Stimulated activated CD8-positive, alpha-beta memory T cell treated with anti-CD3 and anti-CD28 coated beads, Interleukin-2, amount 100 ng/mL, for 1 hour (primary cell): ENCODE results near the gene RBM20.
"Not testable (repeated sequence)": the region's sequence is repeated elsewhere in the genome, so short reads cannot be mapped to it uniquely, and the experiment has no call there.

Source experiments
- DNase-seq, 2 donors: peaks; one replicate each; pipeline ENCODE4 v3.0.0-alpha.2; 2020; ENCODE audit warnings: low read depth in 2 of 2

RBM20 gene

GRCh38 chr10:110643653-110644597, at the start of gene RBM20:
Gene RBM20 (plus strand): TSS chr10:110644336. CDS start chr10:110644455, 119 bp downstream.
- DNase-seq: no peak

- DNase-seq: no peak
Observed at GRCh38 chr10:110597476-110597875, 46.7 kb upstream of the RBM20 start.

- no peak for DNase-seq
Observed at GRCh38 chr10:110600487-110601101, 43.5 kb upstream of the RBM20 start.

- no peak for DNase-seq
Observed at GRCh38 chr10:110601581-110601980, 42.6 kb upstream of the RBM20 start.

GRCh38 chr10:110608087-110608486, 36.0 kb upstream of the RBM20 start:
- no peak for DNase-seq

GRCh38 chr10:110609605-110610004, 34.5 kb upstream of the RBM20 start:
- no peak for DNase-seq

GRCh38 chr10:110610308-110610774, 33.8 kb upstream of the RBM20 start:
- DNase-seq: peak in 1 of 2 donors; percentile 14

- DNase-seq: not testable (repeated sequence)
Observed at GRCh38 chr10:110610781-110611180, 33.4 kb upstream of the RBM20 start.

- DNase-seq: no peak
Observed at GRCh38 chr10:110612087-110612486, 32.0 kb upstream of the RBM20 start.

GRCh38 chr10:110612629-110613028, 31.5 kb upstream of the RBM20 start:
- no peak for DNase-seq

GRCh38 chr10:110613341-110613995, 30.7 kb upstream of the RBM20 start:
- no peak for DNase-seq

- no peak for DNase-seq
Observed at GRCh38 chr10:110613996-110614495, 30.1 kb upstream of the RBM20 start.

- DNase-seq: no peak
Observed at GRCh38 chr10:110615057-110615747, 28.9 kb upstream of the RBM20 start.

- DNase-seq: no peak
Observed at GRCh38 chr10:110616493-110617033, 27.6 kb upstream of the RBM20 start.

- DNase-seq: no peak
Observed at GRCh38 chr10:110617425-110618229, 26.5 kb upstream of the RBM20 start.

- no peak for DNase-seq
Observed at GRCh38 chr10:110618230-110618610, 25.9 kb upstream of the RBM20 start.

- no peak for DNase-seq
Observed at GRCh38 chr10:110619514-110620397, 24.4 kb upstream of the RBM20 start.

- no peak for DNase-seq
Observed at GRCh38 chr10:110620398-110620719, 23.8 kb upstream of the RBM20 start.

- not testable (repeated sequence) for DNase-seq
Observed at GRCh38 chr10:110623316-110623715, 20.8 kb upstream of the RBM20 start.
